IPS DF 6.9 (cell line): ENCODE results near the gene BPIFB2.
"Not testable (repeated sequence)": the region's sequence is repeated elsewhere in the genome, so short reads cannot be mapped to it uniquely, and the experiment has no call there.

Experiments used
- DNase-seq: peaks from one replicate; pipeline ENCODE4 v3.0.0-alpha.2; 2013; ENCODE audit warnings: low read depth, low spot score
- H3K27ac ChIP-seq: one replicate; pipeline ENCODE4 v1.5.1; 2013; ENCODE audit warnings: low read length, control low read depth
- H3K27me3 ChIP-seq: 2 replicates; pipeline ENCODE4 v1.6.1; 2013; ENCODE audit warnings: mild to moderate bottlenecking, low read length; ENCODE audit not compliant: control insufficient read depth, insufficient read depth
- H3K36me3 ChIP-seq: 2 replicates; pipeline ENCODE4 v1.6.1; 2013; ENCODE audit warnings: low read length; ENCODE audit not compliant: control insufficient read depth, insufficient read depth
- H3K4me1 ChIP-seq: 2 replicates; pipeline ENCODE4 v1.6.1; 2013; ENCODE audit warnings: low read length; ENCODE audit not compliant: control insufficient read depth, insufficient read depth
- H3K4me3 ChIP-seq: 2 replicates; pipeline ENCODE4 v1.5.1; 2013; ENCODE audit warnings: mild to moderate bottlenecking, low read length
- H3K9me3 ChIP-seq: 2 replicates; pipeline ENCODE4 v1.6.1; 2013; ENCODE audit warnings: low read length, inconsistent platforms; ENCODE audit not compliant: control insufficient read depth, insufficient read depth
- WGBS: extraction: QIAGEN DNeasy Blood & Tissue Kit; methylation state at CpG from one replicate; pipeline ENCODE4 v1.1.7; 2013; ENCODE audit warnings: mixed read lengths, missing lambda C conversion rate; ENCODE audit not compliant: insufficient read length, insufficient coverage; 5-methylcytosine and 5-hydroxymethylcytosine counted together

The BPIFB2 gene, protein sequence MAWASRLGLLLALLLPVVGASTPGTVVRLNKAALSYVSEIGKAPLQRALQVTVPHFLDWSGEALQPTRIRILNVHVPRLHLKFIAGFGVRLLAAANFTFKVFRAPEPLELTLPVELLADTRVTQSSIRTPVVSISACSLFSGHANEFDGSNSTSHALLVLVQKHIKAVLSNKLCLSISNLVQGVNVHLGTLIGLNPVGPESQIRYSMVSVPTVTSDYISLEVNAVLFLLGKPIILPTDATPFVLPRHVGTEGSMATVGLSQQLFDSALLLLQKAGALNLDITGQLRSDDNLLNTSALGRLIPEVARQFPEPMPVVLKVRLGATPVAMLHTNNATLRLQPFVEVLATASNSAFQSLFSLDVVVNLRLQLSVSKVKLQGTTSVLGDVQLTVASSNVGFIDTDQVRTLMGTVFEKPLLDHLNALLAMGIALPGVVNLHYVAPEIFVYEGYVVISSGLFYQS

DNA sequence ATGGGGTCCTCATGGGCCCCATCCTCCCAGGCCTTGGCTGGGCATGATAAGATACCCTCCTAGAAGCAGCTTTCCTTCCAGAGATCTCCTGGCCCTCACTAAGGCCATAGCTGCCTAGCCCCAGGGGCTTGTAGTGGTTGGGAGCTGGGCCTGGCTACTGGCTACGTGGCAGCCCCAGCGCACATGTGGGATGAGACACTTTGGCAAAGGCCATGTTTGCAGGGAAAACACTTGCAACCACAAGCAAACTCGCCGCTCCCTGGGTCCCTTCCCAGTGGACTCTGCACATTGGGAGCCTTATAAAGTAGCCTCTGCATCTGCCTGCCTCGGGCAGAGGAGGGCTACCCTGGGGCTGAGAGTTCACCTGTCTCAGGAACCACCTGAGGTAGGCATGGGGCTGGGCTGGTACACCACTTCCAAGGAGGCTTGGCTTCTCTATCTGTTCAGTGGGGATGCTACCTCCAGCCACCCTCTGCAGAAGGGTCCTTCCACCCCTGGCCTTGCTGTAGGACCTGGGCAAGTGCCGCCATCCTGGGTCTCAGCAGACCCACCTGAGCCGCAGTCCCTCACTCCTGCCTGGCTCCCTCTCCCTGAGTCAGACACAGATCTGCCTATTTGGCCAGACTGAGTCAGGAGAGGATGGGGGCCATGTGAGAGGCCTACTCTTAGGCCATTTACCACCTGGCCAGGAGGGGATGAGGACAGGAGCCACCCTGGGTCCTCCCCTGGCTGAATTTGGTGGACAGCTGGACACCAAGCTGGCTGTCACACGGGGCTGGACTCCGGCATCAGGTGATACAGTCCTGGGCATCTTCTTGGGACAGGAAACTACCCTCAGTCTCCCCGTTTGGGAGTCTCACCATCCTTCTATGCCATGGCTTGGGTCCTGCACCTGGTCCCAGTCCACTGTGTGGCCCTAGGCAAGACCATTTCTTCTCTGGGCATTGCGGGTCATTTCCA lies at the start of gene BPIFB2:
Gene BPIFB2 (plus strand): TSS at position 329 of the 960 bp plus-strand sequence. CDS start 871 bp downstream, outside the sequence.
- Histone ChIP-seq H3K4me3 (no peak within 1 kb of the TSS; the same call in 1 of the 2 replicates), H3K36me3 (no peaks in the 10 kb centered on the region), H3K4me1 (no peaks in the 10 kb centered on the region; the same call in 1 of the 2 replicates), H3K9me3 (no peaks in the 10 kb centered on the region), H3K27me3 (no peaks in the 10 kb centered on the region), H3K27ac (no peak within 1 kb of the TSS)
- no peak for DNase-seq
- no CpG with 5 or more reads among the region's 11 CpGs for WGBS

DNA sequence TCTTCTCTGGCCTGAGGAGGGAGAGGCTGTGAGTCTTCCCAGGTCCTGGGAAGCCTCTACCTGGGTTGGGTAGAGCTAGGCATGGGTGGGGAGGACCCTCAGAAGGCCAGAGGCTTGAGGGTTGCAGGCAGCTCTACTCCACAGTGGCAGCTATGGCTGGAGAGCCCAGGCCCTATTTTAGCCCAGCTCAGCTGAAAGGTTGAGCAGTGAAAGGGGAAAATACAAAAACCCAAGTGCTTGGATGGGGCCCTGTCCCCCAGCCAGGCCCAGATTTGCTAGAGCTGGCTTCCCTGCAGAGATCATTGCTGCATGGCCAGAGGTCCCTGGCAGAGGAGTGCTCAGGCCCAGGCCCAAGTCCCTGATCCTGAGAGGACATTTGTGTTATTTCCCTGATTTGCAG lies 48.9 kb upstream of the BPIFB2 start:
- Histone ChIP-seq H3K36me3 (no peaks in the 10 kb centered on the region; the same call in 1 of the 2 replicates), H3K27ac (no peak overlapping the region), H3K27me3 (no peaks in the 10 kb centered on the region), H3K4me1 (no peaks in the 10 kb centered on the region), H3K9me3 (peaks cover 2% of the 10 kb centered on the region), H3K4me3 (no peak overlapping the region)
- DNase-seq, result no peak

DNA sequence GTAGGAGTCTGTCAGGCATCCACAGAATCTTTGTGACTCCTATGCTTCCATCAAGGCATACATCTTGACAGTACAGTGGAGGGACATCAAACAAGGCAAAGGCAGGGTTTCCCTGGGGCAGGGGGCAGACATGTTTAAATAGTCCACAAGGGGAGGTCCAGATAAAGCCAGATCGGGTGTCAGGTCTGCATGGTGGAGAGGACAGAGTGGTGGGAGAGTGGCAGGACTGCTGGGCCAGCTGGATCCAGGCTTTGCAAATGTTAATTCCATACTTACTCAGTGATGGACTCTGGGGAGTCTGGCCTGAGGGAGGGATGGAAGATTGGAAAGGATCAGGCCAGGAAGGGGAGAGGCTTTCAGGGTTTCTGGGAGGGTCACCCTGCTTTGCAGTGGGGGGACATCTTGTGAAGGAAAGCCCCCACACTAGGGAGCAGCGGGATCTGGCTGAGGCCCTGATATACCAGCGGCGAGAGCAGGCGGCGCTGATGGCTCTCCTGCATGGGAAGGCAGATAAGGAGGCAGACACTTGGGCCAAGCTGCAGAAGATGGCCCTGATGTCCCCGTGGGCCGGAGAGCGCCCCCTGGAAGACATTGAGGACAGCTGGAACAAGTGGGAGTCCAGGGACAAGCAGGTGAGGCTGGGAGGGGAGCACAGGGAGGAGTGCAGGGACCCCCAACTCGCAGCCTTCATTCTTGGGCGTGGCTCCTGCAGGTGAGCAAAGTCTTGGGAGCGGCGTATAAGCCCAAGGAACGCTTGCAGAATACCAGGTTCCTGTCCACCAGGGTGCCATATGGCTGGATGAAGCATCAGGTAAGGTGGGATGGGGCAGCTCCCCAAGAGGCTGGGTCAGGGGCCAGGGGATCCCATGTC lies 47.9 kb upstream of the BPIFB2 start:
- no peak for DNase-seq
- no CpG with 5 or more reads among the region's 14 CpGs for WGBS
- Histone ChIP-seq H3K27ac (no peak overlapping the region), H3K27me3 (no peaks in the 10 kb centered on the region), H3K9me3 (peaks cover 2% of the 10 kb centered on the region), H3K36me3 (no peaks in the 10 kb centered on the region; the same call in 1 of the 2 replicates), H3K4me3 (no peak overlapping the region), H3K4me1 (no peaks in the 10 kb centered on the region)

DNA sequence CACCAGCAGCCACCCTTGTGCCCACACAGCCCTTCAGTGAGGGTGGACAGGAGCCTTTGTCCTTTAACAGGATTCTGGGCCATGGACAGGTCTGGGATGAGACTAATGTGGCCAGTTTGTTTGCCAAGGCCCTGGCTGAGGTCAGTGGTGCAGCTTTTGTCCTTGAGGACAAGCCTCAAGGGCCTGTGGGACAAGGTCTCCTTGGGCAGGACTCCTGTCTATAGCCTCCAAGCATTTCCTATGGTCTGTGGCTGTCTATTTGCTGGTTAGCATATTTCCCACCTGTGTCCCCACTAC lies 47.3 kb upstream of the BPIFB2 start:
- H3K9me3 ChIP-seq, result peaks cover 2% of the 10 kb centered on the region

DNA sequence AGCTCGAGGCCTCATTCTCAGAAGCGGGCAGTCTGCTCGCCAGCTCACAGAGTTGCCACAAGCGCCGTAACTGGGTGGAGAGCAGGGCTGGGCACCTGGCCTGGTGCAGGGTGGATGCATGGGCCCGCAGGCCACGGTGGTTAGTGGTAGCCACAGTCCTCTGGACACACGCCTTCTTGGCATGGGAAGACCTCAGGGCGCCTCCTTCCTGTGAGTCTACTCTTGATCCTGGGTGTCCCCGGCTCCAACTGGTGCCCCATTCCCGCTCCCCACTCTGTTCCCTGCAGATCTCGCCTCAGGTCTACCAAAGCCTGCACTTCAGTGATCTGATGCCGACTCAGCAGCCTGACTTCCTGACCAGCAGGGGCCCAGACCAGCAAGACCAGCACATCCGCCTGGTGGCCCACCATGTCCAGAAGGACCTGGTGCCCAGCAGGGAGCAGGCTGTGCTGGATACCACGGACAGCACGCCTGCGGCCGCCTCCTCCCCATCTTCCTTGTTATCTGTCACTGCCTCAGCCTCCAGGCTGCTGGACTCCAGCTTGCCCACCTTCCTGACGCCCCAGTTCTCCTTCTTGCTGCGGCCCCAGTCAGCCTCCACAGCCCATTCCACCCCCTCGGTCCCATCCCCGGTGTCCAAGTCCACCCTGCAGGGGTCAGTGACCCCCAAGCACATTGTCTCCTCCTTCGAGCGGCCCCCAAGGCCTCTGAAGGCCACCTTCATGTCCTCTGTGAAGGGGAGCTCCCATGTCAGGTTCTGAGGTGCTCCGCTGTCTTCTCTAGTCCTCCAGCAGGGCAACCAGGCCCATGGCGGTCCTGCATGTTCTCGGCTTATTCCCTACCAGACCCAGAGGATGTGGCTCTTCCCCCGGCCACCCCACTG lies 46.4 kb upstream of the BPIFB2 start:
- H3K27me3 ChIP-seq, result no peaks in the 10 kb centered on the region
- H3K27ac ChIP-seq, result no peak overlapping the region
- no peak for DNase-seq
- H3K4me1 ChIP-seq, result no peaks in the 10 kb centered on the region; the same call in 1 of the 2 replicates
- no CpG with 5 or more reads among the region's 28 CpGs for WGBS
- H3K36me3 ChIP-seq, result no peaks in the 10 kb centered on the region; the same call in 1 of the 2 replicates
- H3K4me3 ChIP-seq, result no peak overlapping the region
- peaks cover 2% of the 10 kb centered on the region for H3K9me3 ChIP-seq

More for the DNA sequence above, 47.3 kb upstream of the BPIFB2 start:
- H3K27ac ChIP-seq, result no peak overlapping the region
- H3K4me3 ChIP-seq, result no peak overlapping the region
- H3K4me1 ChIP-seq, result no peaks in the 10 kb centered on the region
- no peaks in the 10 kb centered on the region for H3K27me3 ChIP-seq
- no peak for DNase-seq
- no peaks in the 10 kb centered on the region; the same call in 1 of the 2 replicates for H3K36me3 ChIP-seq

DNA sequence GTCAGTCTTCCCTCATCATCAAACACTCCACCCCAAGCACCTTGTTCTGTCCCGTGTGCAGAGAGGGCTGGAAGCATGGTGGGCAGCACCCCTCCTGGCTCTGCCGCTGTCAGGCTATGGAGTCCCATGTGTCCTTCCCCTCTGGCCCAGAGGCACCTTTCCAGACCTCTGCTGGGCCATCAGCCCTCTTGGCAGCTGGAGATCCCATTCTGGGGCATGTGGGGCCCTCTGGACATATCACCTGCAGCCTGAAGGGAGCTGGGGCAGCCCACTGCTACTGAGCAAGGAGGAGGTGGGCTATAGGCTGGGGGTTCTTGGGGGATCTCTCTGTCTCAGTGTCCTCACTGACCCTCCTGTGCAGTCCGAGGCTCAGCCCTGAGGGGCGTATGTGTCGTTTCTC lies 45.5 kb upstream of the BPIFB2 start:
- DNase-seq, result no peak
- Histone ChIP-seq H3K4me1 (no peaks in the 10 kb centered on the region; the same call in 1 of the 2 replicates), H3K27ac (no peak overlapping the region), H3K36me3 (no peaks in the 10 kb centered on the region; the same call in 1 of the 2 replicates), H3K9me3 (peaks cover 2% of the 10 kb centered on the region), H3K4me3 (no peak overlapping the region), H3K27me3 (no peaks in the 10 kb centered on the region)
- no CpG with 5 or more reads among the region's 5 CpGs for WGBS

DNA sequence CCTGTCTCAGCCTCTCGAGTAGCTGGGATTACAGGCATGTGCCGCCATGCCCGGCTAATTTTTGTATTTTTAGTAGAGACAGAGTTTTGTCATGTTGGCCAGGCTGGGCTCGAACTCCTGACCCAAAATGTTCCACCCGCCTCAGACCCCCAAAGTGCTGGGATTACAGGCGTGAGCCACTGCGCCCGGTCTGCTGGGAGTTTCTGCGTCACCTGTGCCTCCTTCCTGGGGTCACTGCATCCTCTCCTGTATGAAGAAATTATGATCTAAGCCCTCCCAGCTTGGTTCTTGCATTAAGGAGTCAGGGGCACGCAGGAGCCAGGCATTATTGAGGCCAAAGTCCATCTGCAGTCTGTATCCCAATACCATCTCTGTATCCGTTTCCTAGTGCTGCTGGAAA lies 44.9 kb upstream of the BPIFB2 start:
- no CpG with 5 or more reads among the region's 11 CpGs for WGBS
- not testable (repeated sequence) for H3K27me3 ChIP-seq, H3K4me1 ChIP-seq, DNase-seq, H3K4me3 ChIP-seq, H3K36me3 ChIP-seq, H3K27ac ChIP-seq, H3K9me3 ChIP-seq

DNA sequence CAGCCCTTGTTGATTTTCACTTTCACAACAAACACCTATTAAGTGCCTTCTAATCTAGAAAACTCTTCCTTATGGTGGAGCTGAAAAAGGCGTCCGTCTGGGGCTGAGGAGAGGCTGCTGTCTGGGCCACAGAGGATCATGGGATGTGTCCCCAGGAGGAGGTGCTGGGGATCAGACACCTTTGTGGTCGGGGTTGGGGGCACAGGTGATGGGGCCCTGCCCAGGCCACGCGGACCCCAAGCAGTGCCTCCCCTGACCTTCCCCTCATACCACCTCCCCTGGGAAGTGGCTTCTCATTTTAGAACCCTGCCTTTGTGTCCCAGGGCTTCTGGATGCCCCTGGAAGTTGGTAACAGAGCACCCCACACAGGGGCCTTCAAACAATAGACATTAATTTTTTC lies 44.3 kb upstream of the BPIFB2 start:
- Histone ChIP-seq H3K4me3 (no peak overlapping the region), H3K27me3 (no peaks in the 10 kb centered on the region), H3K27ac (no peak overlapping the region), H3K9me3 (no peaks in the 10 kb centered on the region), H3K36me3 (no peaks in the 10 kb centered on the region; the same call in 1 of the 2 replicates), H3K4me1 (no peaks in the 10 kb centered on the region; the same call in 1 of the 2 replicates)
- DNase-seq, result no peak
- WGBS, result no CpG with 5 or more reads among the region's 5 CpGs

DNA sequence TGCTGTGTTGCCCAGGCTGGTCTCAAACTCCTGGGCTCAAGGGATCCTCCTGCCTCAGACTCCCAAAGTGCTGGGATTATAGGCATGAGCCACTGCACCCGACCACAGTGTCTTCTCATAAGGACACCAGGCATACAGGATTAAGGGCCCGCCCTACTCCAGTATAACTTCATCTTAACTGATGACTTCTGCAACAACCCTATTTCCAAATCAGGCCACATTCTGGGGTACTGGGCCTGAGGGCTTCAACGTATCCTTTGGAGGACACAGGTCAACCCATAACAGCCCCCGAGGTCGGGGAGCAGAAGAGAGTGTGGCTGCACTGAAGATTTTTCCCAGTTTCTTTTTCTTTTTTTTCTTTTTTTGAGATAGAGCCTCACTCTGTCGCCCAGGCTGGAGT lies 42.9 kb upstream of the BPIFB2 start:
- WGBS, result no CpG with 5 or more reads among the region's 6 CpGs
- Histone ChIP-seq H3K9me3 (no peaks in the 10 kb centered on the region), H3K4me1 (no peaks in the 10 kb centered on the region; the same call in 1 of the 2 replicates), H3K36me3 (no peaks in the 10 kb centered on the region; the same call in 1 of the 2 replicates), H3K27me3 (no peaks in the 10 kb centered on the region), H3K27ac (no peak overlapping the region), H3K4me3 (no peak overlapping the region)
- DNase-seq, result no peak
